Mesenchymal stem cell (in vitro differentiated cells and primary cell): ENCODE measurements around the gene IGSF9B.

Experiments
- DNase-seq: peaks from one replicate; pipeline ENCODE4 v3.0.0-alpha.2; 2013
- H2AFZ ChIP-seq: one replicate; pipeline ENCODE4 v1.6.1; 2013; ENCODE audit warnings: low read depth, mild to moderate bottlenecking, control low read depth, inconsistent platforms, low read length, moderate library complexity
- H2AK5ac ChIP-seq: 2 replicates; pipeline ENCODE4 v1.6.1; 2013; ENCODE audit warnings: low read length, moderate library complexity, mild to moderate bottlenecking, inconsistent platforms; ENCODE audit not compliant: severe bottlenecking
- H2BK120ac ChIP-seq: one replicate; pipeline ENCODE4 v1.6.1; 2013; ENCODE audit warnings: low read depth, mild to moderate bottlenecking, inconsistent platforms, low read length, moderate library complexity
- H2BK12ac ChIP-seq, 2 experiments: one replicate each; pipeline ENCODE4 v1.6.1; 2013; ENCODE audit warnings: inconsistent platforms in 2 of 2, low read length in 2 of 2, mild to moderate bottlenecking in 2 of 2, moderate library complexity in 2 of 2, control low read depth in 1 of 2
- H2BK15ac ChIP-seq: one replicate; pipeline ENCODE4 v1.6.1; 2013; ENCODE audit warnings: mild to moderate bottlenecking, low read depth, inconsistent platforms; ENCODE audit not compliant: poor library complexity, severe bottlenecking
- H2BK5ac ChIP-seq: 2 replicates; pipeline ENCODE4 v1.6.1; 2013; ENCODE audit warnings: low read depth, mild to moderate bottlenecking, low read length, control low read depth, inconsistent platforms; ENCODE audit not compliant: poor library complexity, severe bottlenecking
- H3K14ac ChIP-seq, 2 experiments: one replicate each; pipeline ENCODE4 v1.6.1; 2013; ENCODE audit warnings: inconsistent platforms in 2 of 2, low read length in 2 of 2, control low read depth in 1 of 2, mild to moderate bottlenecking in 1 of 2, moderate library complexity in 1 of 2
- H3K18ac ChIP-seq, 2 experiments: one replicate each; pipeline ENCODE4 v1.6.1; 2013; ENCODE audit warnings: inconsistent platforms in 2 of 2, low read length in 2 of 2, control low read depth in 1 of 2, low read depth in 1 of 2, mild to moderate bottlenecking in 1 of 2
- H3K23ac ChIP-seq, 2 experiments: one replicate each; pipeline ENCODE4 v1.6.1; 2013; ENCODE audit warnings: inconsistent platforms in 2 of 2, low read length in 2 of 2, mild to moderate bottlenecking in 2 of 2, moderate library complexity in 2 of 2, control low read depth in 1 of 2
- H3K27ac ChIP-seq: 2 replicates; pipeline ENCODE4 v1.5.1; 2013; ENCODE audit warnings: mild to moderate bottlenecking, moderate library complexity, low read length, control low read depth, inconsistent platforms; ENCODE audit not compliant: poor library complexity, severe bottlenecking
- H3K27me3 ChIP-seq, 2 experiments: 2 replicates each; pipeline versions ENCODE4 v1.6.1 to v1.7.0; 2013; ENCODE audit warnings: low read length in 2 of 2, mild to moderate bottlenecking in 2 of 2, moderate library complexity in 2 of 2, control low read depth in 1 of 2, inconsistent platforms in 1 of 2; ENCODE audit not compliant: control insufficient read depth in 1 of 2, insufficient read depth in 1 of 2
- H3K36me3 ChIP-seq, 2 experiments: 2 replicates each; pipeline versions ENCODE4 v1.6.1 to v1.7.0; 2013; ENCODE audit warnings: low read length in 2 of 2, control low read depth in 1 of 2, inconsistent platforms in 1 of 2, low read depth in 1 of 2, mild to moderate bottlenecking in 1 of 2; ENCODE audit not compliant: insufficient read depth in 2 of 2, control insufficient read depth in 1 of 2
- H3K4ac ChIP-seq, 2 experiments: one replicate each; pipeline ENCODE4 v1.6.1; 2013; ENCODE audit warnings: inconsistent platforms in 2 of 2, low read length in 2 of 2, mild to moderate bottlenecking in 2 of 2, moderate library complexity in 2 of 2, control low read depth in 1 of 2, low read depth in 1 of 2
- H3K4me1 ChIP-seq: 2 replicates; pipeline ENCODE4 v1.6.1; 2013; ENCODE audit warnings: low read depth, low read length, control low read depth; ENCODE audit not compliant: control insufficient read depth, insufficient read depth
- H3K4me2 ChIP-seq: 2 replicates; pipeline ENCODE4 v1.6.1; 2013; ENCODE audit warnings: low read length, mild to moderate bottlenecking, inconsistent platforms; ENCODE audit not compliant: poor library complexity, severe bottlenecking
- H3K4me3 ChIP-seq, 2 experiments: 2 replicates each; pipeline versions ENCODE4 v1.5.1 to v1.7.0; 2013; ENCODE audit warnings: low read length in 2 of 2, mild to moderate bottlenecking in 2 of 2, control low read depth in 1 of 2, low read depth in 1 of 2; ENCODE audit not compliant: insufficient read depth in 1 of 2
- H3K79me1 ChIP-seq: replicated peaks from 2 replicates; pipeline ENCODE4 v1.6.1; 2013; ENCODE audit warnings: mild to moderate bottlenecking, control low read depth, low read length, inconsistent platforms; ENCODE audit not compliant: poor library complexity, severe bottlenecking
- H3K9ac ChIP-seq: 2 replicates; pipeline ENCODE4 v1.7.0; 2013; ENCODE audit warnings: mild to moderate bottlenecking, low read length, moderate library complexity
- H3K9me3 ChIP-seq: 2 replicates; pipeline ENCODE4 v1.7.0; 2013; ENCODE audit warnings: mild to moderate bottlenecking, low read length; ENCODE audit not compliant: control insufficient read depth
- H4K8ac ChIP-seq: one replicate; pipeline ENCODE4 v1.6.1; 2013; ENCODE audit warnings: inconsistent platforms, mild to moderate bottlenecking, low read length, moderate library complexity
- H4K91ac ChIP-seq: one replicate; pipeline ENCODE4 v1.6.1; 2013; ENCODE audit warnings: mild to moderate bottlenecking, low read length, inconsistent platforms
- WGBS: methylation state at CpG from one replicate; pipeline ENCODE4 v1.1.7; 2013; ENCODE audit warnings: mixed read lengths; 5-methylcytosine and 5-hydroxymethylcytosine counted together

The IGSF9B gene

DNA sequence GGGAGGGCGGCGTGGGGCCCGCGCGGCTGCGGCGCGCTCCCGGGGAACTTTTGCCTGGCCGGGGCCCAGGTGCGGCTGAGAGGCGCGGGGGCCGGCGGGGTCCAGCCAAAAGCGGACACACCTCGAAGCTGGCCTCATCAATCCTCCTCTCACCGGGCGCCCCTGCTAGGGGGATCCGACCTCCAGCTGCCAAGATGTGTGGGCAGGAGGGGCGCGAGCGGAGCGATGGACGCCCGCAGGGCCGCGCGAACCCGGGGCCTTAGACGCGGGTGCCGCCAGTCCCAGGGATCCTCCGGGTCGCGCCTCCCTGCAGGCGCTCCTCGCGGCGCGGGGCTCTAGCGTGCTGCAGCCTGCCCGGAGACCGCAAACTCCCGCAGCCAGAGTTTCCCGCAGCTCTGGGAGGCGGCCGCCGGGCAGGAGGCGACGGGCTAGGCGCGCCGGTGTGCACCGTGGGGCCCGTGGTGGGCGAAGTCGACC, 785 bp downstream of the IGSF9B start:
- under 1% methylated on average over 37 of the region's 58 CpGs for WGBS
- Histone ChIP-seq H3K79me1 (no peaks in the 10 kb centered on the region), H3K23ac (no peak overlapping the region)

DNA sequence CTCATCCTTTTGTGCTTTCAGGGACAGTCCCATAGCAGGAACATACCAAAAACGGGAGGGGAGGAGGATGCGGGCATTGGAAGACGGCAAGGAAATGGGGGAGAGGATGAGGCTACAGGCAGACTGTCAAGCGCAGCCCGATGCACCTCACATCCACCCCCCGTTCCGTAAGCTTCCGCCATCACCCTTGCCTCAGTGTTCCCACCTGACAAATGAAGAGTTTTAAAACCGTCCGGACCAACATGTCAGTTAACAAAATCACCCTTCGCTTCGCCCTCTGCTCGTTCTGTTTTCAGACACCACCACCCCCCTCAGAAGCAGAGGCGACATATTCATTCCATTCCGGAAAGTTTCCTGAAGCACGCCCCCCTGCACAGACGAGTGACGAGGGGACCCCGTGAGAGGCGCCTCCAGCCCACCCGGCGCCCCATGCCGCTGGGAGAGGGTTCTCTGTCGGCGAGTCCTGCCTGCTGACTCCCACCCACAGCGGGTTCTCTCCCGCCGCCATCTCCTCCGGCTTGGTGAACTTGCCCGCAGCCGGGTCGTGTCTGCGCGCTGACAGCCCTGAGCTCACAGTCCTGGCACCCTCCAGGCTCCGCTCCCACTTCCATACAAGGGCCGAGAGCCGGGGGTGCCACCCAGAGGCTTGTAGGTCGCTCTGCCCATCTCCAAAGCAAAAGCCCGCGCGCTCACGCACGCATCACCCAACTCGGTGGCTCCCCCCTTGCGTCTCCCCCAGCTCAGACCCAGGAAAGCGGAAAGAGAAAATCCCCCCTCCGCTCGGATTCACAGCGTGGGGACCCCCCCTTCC, 1.5 kb downstream of the IGSF9B start:
- Histone ChIP-seq H3K4me2 (no peak overlapping the region), H3K23ac (no peak overlapping the region), H2AFZ (no peak overlapping the region), H3K27ac (no peak overlapping the region), H3K9me3 (no peaks in the 10 kb centered on the region), H3K36me3 (no peaks in the 10 kb centered on the region), H2AK5ac (no peak overlapping the region), H2BK12ac (no peak overlapping the region), H4K91ac (no peak overlapping the region), H3K4me1 (peaks cover 22% of the 10 kb centered on the region), H2BK5ac (no peak overlapping the region), H2BK15ac (no peak overlapping the region), H3K79me1 (no peaks in the 10 kb centered on the region), H2BK120ac (no peak overlapping the region), H3K4ac (no peak overlapping the region), H3K14ac (no peak overlapping the region), H3K27me3 (peaks cover 86 to 87% of the 10 kb centered on the region in 2 experiments), H3K4me3 (peak overlapping the region in 1 of 2 experiments; percentile 29), H4K8ac (no peak overlapping the region), H3K18ac (no peak overlapping the region), H3K9ac (no peak overlapping the region)
- 27% methylated on average over 34 of the region's 49 CpGs for WGBS
- no peak for DNase-seq

More for the DNA sequence above, 785 bp downstream of the IGSF9B start:
- no peak overlapping the region for H3K27ac ChIP-seq
- H2AK5ac ChIP-seq: no peak overlapping the region
- no peak overlapping the region for H4K8ac ChIP-seq
- peaks cover 22% of the 10 kb centered on the region for H3K4me1 ChIP-seq
- H3K9ac ChIP-seq: no peak overlapping the region
- H2BK5ac ChIP-seq: no peak overlapping the region
- H3K4me3 ChIP-seq: no peak overlapping the region
- no peaks in the 10 kb centered on the region for H3K9me3 ChIP-seq
- no peak overlapping the region for H2BK120ac ChIP-seq
- peaks cover 80 to 85% of the 10 kb centered on the region in 2 experiments for H3K27me3 ChIP-seq
- no peak overlapping the region for H3K14ac ChIP-seq
- no peaks in the 10 kb centered on the region for H3K36me3 ChIP-seq
- no peak overlapping the region for H2AFZ ChIP-seq
- H2BK12ac ChIP-seq: no peak overlapping the region
- H3K4me2 ChIP-seq: peak overlapping the region; percentile 66
- no peak overlapping the region for H4K91ac ChIP-seq
- H3K4ac ChIP-seq: no peak overlapping the region
- no peak overlapping the region for H2BK15ac ChIP-seq
- DNase-seq: no peak
- H3K18ac ChIP-seq: no peak overlapping the region

- no peak for DNase-seq
- 89% methylated on average over 8 of the region's 8 CpGs for WGBS
- no peak overlapping the region for H3K23ac ChIP-seq
- no peak overlapping the region for H4K91ac ChIP-seq
- H2BK120ac ChIP-seq: no peak overlapping the region
- H2BK5ac ChIP-seq: no peak overlapping the region
- H2AK5ac ChIP-seq: no peak overlapping the region
- H3K9me3 ChIP-seq: no peaks in the 10 kb centered on the region
- H3K27ac ChIP-seq: no peak overlapping the region
- no peak overlapping the region for H3K9ac ChIP-seq
- H3K27me3 ChIP-seq: peaks cover 86% of the 10 kb centered on the region in 2 experiments
- H4K8ac ChIP-seq: no peak overlapping the region
- no peaks in the 10 kb centered on the region for H3K36me3 ChIP-seq
- H3K4me2 ChIP-seq: no peak overlapping the region
- no peak overlapping the region for H3K18ac ChIP-seq
- H2BK15ac ChIP-seq: no peak overlapping the region
- no peaks in the 10 kb centered on the region for H3K79me1 ChIP-seq
- no peak overlapping the region for H2AFZ ChIP-seq
- no peak overlapping the region for H3K4me3 ChIP-seq
- peaks cover 22% of the 10 kb centered on the region for H3K4me1 ChIP-seq
- H3K14ac ChIP-seq: no peak overlapping the region
- no peak overlapping the region for H3K4ac ChIP-seq
- H2BK12ac ChIP-seq: no peak overlapping the region
Observed at GRCh38 chr11:133953999-133954398, 2.8 kb downstream of the IGSF9B start.

GRCh38 chr11:133953547-133953946, 3.2 kb downstream of the IGSF9B start:
- Histone ChIP-seq H3K9ac (no peak overlapping the region), H3K9me3 (no peaks in the 10 kb centered on the region), H3K4me3 (no peak overlapping the region), H2AK5ac (no peak overlapping the region), H2BK12ac (no peak overlapping the region), H2BK15ac (no peak overlapping the region), H3K4ac (no peak overlapping the region), H3K27me3 (peaks cover 86% of the 10 kb centered on the region in 2 experiments), H3K14ac (no peak overlapping the region), H3K36me3 (no peaks in the 10 kb centered on the region), H3K18ac (no peak overlapping the region), H2BK5ac (no peak overlapping the region), H3K4me1 (peaks cover 22% of the 10 kb centered on the region), H3K79me1 (no peaks in the 10 kb centered on the region), H3K23ac (no peak overlapping the region), H4K91ac (no peak overlapping the region), H2BK120ac (no peak overlapping the region), H4K8ac (no peak overlapping the region), H3K4me2 (no peak overlapping the region), H2AFZ (no peak overlapping the region), H3K27ac (no peak overlapping the region)
- no peak for DNase-seq
- WGBS: 74% methylated on average over 5 of the region's 5 CpGs
